NCI-H2227 treated with DMSO at 0.1 percent for 48 hours (cell line): ENCODE results near the gene ACO2.
"Not testable (repeated sequence)": the region's sequence is repeated elsewhere in the genome, so short reads cannot be mapped to it uniquely, and the experiment has no call there.

Source experiments
- DNase-seq: peaks from one replicate; lab custom pipeline; 2025; lab: John Stamatoyannopoulos, UW

Gene ACO2

GRCh38 chr22:41568811-41569210, 99.9 kb downstream of the ACO2 start:
- DNase-seq: peak; percentile 32

GRCh38 chr22:41570221-41570620, 101.3 kb downstream of the ACO2 start:
- no peak for DNase-seq

GRCh38 chr22:41571786-41572185, 102.9 kb downstream of the ACO2 start:
- DNase-seq: no peak

GRCh38 chr22:41572305-41572704, 103.4 kb downstream of the ACO2 start:
- not testable (repeated sequence) for DNase-seq

GRCh38 chr22:41573677-41574076, 104.8 kb downstream of the ACO2 start:
- no peak for DNase-seq

GRCh38 chr22:41574847-41575381, 106.0 kb downstream of the ACO2 start:
- DNase-seq: no peak

DNA sequence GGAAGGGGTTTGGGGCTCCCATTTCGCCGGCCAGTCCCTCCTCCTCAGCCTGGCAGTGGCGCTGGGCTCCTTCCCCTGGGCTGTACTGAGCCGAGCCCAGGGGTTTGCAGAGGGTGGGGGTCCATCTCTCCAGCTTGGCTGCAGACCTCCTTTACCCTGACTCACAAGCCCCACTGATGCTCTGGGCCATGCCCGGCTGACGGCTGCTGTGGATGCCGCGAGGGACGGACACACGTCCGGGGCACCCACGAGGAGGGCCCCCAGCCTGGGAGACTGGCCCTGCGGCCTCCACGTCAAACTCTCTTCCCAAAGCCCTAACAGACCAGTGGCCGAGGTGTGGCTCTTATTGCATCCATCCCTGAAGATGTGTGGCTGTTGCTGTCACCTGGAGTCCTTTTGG, 106.6 kb downstream of the ACO2 start:
- no peak for DNase-seq

GRCh38 chr22:41576877-41577276, 108.0 kb downstream of the ACO2 start:
- DNase-seq: no peak

DNA sequence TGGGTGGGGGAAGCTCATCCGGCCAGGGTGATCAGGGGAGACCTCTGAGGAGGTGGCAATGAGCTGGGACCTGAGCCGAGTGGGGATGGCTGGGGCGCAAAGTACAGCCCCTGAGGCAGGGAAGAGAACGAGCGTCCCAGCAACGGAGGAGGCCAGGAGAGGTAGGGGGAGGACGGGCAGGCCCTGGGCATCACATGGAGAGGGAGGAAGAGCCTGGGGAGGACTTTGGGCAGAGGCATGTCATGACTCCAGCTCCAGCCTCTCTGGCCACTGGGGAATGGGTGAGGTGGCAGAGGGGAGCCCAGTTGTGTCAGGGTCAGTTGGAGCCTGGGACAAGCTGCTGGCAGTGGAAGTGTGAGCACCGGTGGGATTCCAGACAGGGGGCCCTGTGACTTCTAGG, 109.2 kb downstream of the ACO2 start:
- no peak for DNase-seq
